Measurements from ENCODE around the gene HDGF. TPM values are rescaled to one million over a fixed set of nuclear protein-coding genes. Genes with fewer than 3 reads are reported as not detected.

HDGF gene
- total and polyA plus RNA-seq, 9 of the 15 experiments (the other 6 are each of a cell fraction or from before 2014, with no cell fraction given): 38.8 to 601 (median 400) TPM

GRCh38 chr1:156767101-156767878 is 15.8 kb upstream of the HDGF start, which contains the start of gene PRCC (continued):
- no peak for TF ChIP-seq TFE3 (CRISPR knock-in tag; IDR thresholded peaks at IDR 0.05)
- TF ChIP-seq ZBTB33 (CRISPR knock-in tag; IDR thresholded peaks at IDR 0.05): 0 out of 2 replicates have a peak, but pooled peaks have one; percentile 50
- TF ChIP-seq ATF6 (CRISPR knock-in tag; IDR thresholded peaks at IDR 0.05): peak; percentile 86; the same call in 1 of the 2 replicates
- TF ChIP-seq HMBOX1 (IDR thresholded peaks at IDR 0.05): no peak
- no peak for TF ChIP-seq RREB1 (CRISPR knock-in tag; IDR thresholded peaks at IDR 0.05)
- TF ChIP-seq FIP1L1 (IDR thresholded peaks at IDR 0.05; ENCODE audit: low read depth, low read length, poor library complexity, severe bottlenecking): peak; percentile 80

All from K562 (cell line).